HG03039 (cell line): ENCODE results near the gene LNX2.

ENCODE experiments used
- ATAC-seq: cut with Tn5 transposase; IDR thresholded peaks from one replicate; pipeline ENCODE4 v1.9.1; 2021; ENCODE audit warnings: mild to moderate bottlenecking, moderate library complexity; ENCODE audit not compliant: unreplicated experiment

Gene LNX2

DNA sequence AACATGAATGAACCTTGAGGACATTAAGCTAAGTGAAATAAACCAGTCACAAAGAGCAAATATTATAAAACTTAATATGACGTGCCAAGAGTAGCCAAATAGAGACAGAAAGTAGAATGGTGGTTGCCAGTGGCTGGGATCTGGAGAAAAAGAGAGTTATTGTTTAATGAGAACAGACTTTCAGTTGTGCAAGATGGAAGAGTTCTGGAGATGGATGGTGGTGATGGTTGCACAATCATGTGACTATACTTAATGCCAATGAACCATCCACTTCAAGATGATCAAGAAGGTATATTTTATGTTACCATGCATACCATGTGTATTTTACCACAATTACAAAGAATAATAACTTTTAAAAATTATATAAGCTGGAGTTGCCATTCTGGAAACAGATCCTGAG is 104.2 kb downstream of the LNX2 start:
- no peak for ATAC-seq

DNA sequence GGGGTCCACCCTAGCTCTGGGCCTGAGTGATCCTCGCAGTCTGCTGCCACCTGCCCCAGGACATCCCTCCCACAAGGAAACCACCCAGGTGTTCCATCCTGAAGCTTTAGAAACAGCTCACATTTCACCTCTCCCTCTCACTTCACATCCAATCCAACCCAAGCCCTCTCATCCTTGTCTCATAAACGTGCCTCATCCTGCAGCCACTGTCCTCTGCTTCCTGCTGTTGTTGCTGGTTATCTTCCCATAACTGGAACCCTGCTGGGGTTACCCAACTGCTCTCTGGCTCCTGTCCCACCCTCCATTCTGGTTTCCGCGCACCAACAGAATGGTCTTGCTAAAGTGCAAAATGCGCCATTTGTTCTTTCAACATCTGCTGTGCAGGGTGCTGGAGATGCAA is 110.2 kb downstream of the LNX2 start:
- ATAC-seq: no peak

DNA sequence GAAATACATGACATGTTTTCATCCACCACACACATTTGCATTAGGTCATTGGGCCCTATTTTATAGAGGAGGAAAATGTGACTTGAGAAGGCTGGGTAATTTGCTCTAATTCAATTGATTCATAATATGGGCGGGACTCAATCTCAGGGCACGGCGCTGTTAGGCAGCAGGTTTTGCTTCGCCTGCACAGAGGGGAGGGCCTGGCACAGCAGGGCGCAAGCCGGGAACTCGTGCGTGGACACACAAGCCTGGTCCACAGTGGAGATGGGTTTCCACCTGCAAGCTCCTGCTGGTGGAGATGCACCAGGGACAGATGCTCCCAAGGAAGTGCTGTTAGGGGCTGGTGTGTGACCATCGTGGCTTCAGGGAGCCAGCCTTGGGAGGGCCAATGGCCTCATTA is 111.5 kb downstream of the LNX2 start:
- ATAC-seq: no peak

DNA sequence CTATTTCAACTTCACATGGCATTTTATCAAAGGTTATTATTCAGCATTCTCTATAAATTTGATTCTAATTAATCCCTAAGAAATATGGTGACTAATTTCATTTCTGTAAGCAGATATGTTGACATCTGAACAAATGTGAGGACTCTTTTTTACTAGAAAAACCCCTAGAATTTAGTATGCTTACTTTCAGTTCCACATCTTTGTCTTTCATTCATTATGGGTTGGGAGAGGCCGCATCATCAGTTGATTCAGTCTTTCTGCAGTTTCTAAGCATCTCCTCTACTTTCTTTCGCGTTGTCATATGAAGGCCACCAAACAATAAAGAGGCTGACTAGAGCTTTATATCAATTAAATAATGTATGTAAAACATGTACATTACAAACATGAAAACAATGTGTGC is 114.5 kb downstream of the LNX2 start:
- ATAC-seq: no peak

DNA sequence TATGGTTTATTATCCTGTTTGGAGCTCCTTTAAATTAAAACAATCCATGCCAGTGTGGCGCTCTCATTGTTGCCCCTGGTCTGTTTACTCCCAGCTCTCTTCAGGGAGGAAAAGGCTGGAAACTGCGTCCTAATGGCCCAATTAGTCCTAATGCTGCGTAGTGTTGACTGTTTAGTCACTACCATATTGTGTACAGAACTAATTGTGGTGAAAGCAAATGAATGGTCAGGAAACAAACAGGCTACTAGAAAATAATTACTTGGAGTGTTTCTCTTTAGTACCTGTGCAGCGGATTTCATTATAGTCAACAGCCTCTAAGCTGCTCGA is 115.5 kb downstream of the LNX2 start:
- ATAC-seq: no peak

DNA sequence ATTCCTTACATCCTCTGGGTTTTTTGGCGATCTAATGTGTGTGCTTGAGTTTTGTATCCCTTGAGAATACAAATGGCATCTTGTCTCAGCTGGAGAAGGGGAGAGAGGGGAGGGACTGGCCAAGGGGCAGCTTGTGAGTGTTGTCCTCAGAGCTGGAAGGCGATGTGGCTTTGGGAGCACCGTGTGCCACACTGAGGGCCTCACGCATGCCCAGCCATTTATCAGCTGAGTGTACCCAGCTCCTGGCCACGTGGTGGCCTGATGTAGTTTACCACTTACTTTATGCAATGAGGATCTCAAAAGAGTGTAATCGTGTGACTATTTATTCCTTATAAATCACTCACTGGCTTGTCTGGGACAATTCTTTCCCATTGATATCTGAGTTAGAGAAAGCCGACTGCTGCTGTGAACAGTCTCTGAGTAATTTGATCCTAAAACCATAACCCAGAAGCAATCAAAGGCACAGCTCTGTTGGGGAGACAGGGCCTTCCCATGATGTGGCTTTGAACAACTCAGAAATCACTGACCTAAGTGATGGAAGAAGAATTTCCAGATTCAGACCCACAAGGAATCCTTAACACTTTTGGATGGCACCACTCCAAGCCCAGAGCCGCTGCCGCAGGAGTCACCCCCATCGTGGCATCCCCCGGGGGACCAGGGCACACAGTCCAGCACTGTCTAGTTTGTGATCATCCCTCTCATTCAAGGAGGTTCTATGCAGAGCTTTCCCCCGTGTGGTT is 116.0 kb downstream of the LNX2 start:
- no peak for ATAC-seq

DNA sequence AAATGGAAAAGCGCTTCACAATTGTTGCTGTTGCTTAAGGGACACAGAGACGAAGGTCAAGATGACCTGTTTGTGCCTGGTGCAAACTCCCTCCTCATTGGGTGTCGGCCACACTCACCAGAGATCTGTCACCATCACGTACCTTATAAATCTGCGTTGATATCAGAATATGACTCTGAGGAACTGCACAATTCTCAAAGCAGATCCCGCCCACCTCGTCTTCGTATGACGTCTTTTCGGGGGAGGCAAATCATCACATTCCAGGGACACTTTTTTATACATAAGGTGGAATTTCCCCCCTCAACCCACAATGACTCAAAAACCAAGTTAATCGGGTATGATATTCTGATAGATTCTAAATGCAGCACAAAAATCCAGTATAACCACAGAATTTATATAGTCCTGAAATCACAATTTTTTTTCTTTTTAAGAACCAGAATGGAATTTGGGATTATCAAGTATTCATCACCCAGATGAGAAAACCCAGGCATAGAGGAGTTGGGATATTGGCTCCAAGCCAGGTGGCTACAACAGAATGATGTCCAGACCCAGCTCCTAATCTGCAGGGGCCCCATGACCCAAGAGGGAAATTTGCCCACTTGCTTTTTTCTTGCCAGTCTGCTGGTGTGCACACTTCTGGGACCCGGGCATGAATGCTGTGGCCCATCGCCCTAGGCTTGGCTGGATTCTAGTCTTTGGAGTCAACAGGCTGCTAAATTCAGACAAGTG is 119.4 kb downstream of the LNX2 start:
- no peak for ATAC-seq

DNA sequence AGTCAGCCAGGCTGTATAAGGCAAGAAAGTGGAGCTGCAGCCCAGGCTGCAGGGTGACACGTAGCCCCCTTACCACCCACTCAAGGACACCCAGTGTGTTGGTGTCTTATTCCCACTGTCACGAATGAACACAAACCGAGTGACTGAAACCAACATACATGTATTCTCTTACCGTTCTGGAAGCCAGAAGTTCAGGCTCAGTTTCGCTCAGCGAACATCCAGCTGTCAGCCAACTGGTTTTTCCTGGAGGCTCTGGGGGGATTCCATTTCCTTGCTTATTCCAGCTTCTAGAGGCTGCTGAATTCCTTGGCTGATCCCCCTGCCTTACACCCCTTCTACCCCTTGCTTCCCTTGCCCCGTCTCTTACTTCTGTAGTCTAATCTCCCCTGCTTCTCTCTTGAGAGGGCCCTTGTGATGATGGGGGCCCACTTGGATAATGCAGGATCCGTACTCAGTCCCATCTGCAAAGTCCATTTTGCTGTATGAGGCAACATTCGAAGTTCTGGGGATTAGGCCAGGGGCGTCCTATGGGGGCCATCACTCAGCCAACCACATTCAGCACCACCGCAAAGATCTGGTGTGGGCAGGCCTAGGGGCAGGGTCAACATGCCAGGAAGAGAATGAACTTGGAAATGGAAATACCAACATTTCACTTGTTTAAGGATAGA is 122.6 kb downstream of the LNX2 start:
- no peak for ATAC-seq

DNA sequence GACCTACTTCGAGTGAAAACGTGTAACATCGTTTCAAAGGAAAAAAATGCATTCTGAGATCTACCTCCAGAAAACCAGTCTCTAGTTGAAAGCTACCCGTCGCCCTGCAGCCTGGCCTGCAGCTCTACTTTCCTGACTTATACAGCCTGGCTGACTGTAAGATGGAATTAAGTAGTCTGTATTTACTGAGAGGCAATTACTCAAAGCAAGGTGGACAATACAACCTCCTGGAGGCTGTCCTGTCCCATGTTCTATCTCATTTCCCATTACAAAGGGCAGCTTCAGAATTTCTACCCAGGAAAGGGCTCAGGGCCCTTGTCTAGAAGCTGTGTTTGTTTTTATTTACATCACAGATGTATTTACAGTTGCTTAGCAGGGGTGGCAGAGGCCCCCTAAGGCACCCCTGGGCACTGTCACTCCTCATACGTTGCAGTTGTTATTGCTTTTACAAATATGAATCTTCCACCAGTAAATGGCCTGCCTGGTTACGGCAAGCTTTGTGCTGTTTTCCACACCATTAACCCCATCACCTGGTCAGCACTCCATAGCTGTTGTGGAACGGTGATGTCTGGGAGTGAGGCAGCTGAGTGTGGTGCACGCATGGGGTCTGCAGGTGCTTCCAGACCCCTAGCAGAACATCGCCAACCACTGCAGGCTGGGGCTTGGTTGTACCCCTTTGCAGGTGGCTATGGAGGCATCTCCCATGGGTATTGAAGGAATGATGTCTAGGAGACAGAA is 123.6 kb downstream of the LNX2 start:
- ATAC-seq: no peak

DNA sequence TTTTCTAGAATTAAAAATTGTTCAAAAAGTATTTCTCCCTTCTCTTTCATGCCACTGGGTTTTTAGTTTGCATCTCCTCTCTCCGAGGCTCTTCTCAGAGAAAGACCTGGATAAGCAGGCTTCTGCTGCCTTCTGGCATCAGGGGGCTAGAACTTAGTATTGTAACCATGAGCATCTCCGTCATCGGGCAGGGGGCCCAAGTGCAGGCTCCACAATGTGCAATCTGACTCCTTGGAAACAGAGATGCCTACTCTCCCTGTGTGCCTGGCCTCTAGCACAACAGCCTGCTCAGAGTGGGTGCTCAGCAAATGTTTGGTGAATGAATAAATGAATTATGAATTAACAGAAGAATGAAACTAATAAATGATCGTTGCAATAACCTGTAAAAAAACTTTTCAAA is 124.3 kb downstream of the LNX2 start:
- no peak for ATAC-seq
